ENCODE data around the gene ZNF268.
"Not testable (repeated sequence)": the region's sequence is repeated elsewhere in the genome, so short reads cannot be mapped to it uniquely, and the experiment has no call there.

Gene ZNF268

DNA sequence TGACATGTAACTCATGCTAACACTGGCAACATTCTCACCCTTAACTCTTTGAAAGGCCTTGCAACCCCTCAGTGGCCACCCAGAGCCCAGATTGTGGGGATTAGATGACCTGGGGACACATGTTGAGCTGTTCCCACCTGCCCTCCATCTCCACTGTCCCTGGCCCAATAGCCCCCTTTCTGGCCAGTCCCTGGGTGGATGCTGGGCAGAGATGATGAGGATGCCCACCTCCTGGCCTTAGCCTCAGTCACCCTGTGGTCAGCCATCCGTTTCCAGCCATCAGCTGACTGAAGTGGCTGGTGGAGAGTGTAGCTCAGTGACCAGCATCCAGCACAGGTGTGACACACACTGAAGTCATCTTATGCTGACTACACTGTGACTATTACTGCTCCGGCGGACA is 49.7 kb downstream of the ZNF268 start:
- no peak for DNase-seq

DNA sequence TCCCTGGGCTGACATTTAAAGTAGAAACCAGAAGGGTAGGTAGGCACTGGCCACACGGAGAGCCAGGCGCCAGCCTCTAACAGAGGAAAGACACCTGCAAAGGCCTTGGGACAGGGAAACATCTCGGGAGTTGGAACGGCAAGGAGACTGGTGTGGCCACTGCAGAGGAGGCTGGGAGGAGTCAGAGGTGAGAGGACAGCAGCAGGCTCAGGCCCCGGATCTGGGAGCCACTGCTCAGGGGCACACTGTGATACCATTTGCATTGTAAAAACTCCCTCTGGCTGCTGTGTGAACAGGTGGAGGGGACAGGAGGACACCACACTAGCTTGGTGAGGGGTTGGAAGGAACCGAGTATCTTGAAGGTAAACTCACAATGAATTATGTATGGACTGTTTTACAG is 51.7 kb downstream of the ZNF268 start:
- no peak for DNase-seq

DNA sequence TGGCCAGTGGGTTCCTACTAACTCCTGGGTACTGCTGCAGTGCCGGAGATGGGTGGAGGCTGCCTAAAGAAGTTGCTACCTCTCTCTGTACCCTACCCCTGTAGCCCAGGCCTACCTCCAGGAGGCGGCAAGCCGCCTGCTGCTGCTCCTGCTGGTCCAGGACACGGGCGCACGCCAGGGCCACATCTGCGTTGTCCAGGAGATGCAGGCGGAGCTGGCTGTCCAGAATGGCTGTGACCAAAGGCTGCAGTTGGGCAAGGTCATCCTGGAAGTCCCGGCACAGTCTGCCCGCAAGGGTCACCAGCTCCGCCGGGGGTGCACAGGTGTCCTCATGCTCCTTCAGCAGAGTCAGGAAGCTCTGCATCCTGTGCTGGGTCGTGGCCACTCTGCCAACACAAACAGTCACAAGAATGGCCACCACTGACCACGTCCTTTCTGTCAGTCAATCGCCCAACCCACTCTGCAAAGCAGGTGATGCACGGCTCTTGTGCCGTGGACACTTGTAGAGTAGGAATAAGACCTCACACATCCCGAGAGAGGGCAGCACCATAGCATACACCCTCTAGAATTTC is 52.8 kb downstream of the ZNF268 start:
- DNase-seq = no peak

DNA sequence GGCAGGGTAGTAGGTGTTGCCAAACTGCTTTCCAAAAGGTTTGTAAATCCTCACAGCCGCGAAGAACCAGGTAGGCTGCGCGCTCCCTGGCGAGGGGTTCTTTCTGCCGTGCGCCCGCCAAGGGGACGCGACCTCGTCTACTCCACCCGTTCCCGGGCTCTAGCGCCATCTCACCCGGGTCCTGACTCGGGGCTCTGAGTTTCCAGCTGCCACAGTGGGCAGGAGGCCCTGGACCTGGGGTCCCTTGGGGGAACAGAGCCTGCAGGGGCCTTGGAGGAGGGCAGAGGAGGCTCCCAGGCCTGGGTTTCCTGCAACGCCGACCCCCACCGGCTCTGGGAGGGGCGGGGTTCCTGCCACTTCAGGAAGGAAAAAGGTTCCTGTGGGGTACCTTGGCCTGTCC is 53.7 kb downstream of the ZNF268 start:
- DNase-seq = no peak

DNA sequence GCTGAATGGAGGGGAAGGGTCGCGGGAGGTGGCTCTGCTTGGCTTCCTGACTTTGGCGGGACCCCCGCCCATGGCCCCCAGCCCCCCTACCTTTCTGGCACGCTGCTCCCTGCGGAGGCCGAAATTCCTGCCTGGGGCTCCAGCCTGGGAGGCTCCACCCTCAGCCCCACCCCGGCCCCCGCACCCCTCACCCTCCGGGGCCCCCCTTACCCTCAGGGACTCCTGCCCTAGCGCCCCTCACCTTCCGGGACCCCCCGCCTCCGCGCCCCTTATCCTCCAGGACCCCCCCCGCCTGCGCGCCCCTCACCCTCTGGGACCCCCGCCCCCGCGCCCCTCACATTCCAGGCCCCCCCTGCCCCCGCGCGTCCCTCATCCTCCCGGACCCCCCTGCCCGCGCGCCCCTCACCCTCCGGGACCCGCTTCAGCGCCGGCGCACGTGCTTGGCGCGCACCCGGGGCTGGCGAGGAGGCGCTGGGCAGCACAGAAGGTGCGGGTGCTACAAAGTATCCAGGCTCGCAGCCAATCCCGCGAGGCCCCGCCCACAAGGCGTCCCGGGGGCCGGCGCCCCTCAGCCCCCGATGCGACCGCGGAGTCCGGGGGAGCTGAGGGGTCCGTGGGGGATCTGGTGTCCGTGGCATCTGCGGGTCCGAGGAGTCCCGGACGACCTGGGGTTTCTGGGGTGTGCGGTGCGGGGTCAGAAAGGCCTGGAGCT is 54.3 kb downstream of the ZNF268 start, which contains the start of gene ANHX:
TSS of gene ANHX (minus strand) at position 477 of the 712 bp plus-strand sequence. CDS start 1,521 bp downstream, outside the sequence.
- no peak for DNase-seq

DNA sequence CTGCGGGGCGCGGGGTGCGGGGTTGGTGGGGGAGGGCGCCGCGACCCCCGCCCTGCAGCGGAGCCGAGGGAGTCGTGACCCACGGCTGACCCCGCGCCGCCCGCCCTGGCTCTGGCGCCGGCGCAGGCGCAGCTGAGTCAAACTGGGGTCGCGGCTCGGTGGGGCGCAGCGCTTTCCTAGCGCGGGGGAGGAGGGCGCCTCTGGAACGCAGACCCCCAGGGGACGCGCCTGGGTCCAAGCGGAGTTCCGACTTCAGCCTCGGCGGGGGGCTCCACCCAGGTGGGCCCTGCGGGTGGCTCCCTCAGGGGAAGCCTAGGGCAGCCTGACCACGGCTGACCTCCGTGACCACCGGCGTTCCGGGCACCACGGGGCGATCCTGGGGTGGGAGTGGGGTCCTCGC is 54.8 kb downstream of the ZNF268 start:
- DNase-seq = no peak

DNA sequence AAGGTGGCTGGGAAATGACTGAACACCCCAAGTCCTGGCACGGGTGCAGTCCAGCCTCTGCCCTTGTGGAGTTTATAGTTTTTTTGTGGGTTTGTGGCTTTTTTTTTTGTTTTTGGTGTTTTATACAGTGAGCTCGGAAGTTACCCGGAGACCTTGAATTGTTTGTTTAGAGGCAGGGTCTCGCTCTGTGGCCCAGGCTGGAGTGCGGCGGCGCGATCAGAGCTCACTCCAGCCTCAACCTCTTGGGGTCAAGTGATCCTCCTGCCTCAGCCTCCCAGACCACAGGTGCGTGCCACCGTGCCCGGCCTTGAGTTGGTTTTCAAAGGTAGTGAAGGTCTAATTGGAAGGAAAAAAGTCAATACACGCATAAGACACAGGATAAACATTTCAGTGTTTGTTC is 55.3 kb downstream of the ZNF268 start:
- DNase-seq = no peak

DNA sequence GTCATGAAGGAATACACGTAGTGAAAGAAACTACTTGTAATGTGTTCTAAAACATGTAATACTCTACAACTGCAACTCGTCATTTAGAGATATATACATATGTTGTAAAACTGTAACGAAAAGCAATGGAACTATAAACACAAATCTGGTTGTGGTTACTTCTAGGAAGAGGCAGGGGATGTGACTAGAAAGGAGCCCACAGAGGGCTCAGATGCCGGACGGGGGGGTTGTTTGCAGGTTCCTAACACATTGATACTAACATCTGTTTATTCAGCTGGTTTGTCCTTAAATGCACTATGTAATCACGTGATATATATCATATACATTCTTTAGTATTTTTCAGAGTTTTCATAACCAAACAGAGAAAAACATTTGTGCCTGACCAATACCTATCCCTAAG is 70.4 kb downstream of the ZNF268 start:
- DNase-seq = no peak

DNA sequence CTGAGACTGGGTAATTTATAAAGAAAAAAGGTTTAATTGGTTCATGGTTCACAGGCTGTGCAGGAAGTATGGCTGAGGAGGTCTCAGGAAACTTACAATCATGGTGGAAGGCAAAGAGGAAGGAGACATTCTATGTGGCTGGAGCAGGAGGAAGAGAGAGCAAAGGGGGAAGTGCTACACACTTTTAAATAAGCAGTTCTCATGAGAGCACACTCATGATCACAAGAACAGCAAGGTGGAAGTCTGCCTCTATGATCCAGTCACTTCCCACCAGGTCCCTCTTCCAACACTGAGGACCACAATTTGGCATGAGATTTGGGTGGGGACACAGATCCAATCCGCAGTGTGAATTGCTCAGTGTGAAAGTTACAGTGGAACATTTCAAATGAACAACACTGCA is 74.5 kb downstream of the ZNF268 start:
- DNase-seq = not testable (repeated sequence)

DNA sequence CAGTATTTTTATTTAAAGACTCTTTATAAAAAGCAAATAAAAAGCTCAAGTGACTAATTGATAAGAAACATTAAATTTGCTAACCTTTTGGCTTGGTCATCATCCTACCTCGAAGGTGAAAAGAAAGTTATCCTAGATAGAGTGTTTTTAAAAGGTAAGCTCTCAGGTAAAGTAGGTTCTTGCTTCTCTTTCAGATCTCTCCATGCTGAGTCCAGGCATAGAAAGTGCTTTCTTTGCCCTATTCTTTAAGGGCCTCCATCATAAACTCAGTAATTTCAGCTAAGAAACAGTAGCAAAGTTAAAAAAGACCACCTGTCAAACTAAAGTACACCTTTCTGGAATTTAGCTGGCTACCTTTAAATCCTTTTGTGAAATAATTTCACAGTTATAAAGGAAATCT is 75.0 kb downstream of the ZNF268 start:
- DNase-seq = no peak

DNA sequence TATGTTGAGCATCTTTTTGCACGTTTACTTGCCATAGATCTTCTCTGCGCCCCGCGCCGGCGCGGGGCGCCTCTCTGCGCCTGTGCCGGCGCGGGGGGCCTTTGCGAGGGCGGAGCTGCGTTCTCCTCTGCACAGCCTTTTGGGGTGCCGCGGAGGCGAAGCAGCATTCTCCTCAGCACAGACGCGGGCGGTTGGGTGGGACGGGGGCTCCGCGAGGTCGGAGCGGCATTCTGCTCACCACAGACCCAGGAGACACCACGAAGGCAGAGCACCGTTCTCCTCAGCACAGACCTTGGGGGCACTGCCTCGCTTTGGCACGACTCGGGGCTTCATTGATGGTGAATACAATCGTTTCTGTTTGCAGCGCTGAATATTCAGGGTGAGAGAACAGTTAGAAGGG is 82.9 kb downstream of the ZNF268 start:
- no peak for DNase-seq

Measured in DMS79 (cell line).